ENCODE data around the gene ETV6.

DNA sequence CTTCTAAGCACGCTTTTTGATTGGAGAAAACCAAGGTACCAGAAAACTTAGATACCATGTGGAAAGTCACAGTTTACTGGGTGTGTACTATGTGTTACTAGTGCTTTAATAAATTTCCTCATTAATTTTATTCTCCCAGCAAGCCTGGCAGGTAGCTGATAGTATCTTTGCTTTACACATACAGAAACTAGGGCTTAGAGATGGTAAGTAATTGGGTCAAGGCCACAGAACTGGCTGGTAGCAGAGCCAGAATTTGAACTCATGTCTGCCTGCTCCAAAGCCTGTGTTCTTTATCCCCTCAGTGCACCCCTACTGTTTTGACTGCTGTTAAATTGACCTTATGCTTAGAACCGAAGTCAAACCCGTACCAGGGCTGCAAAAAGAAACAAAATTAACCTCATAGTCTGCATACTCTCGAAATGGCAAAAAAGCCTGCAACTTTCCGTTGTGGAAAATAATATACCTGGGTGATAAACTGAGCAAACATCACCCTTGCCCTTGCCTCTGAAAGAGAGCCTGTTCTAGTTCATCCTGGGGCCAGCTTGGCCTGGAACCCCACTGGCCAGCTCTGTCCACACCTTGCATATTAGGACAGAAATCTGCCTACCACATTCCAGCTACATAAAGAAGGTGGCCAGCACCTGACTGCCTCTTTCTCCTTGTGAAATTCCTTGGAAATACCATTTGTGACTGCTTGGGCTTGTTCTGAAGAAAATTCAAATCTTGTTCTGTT, 118.9 kb downstream of the ETV6 start:
- TF ChIP-seq POLR2A (IDR thresholded peaks at IDR 0.05) = no peak
- TF ChIP-seq, protein P1, sequence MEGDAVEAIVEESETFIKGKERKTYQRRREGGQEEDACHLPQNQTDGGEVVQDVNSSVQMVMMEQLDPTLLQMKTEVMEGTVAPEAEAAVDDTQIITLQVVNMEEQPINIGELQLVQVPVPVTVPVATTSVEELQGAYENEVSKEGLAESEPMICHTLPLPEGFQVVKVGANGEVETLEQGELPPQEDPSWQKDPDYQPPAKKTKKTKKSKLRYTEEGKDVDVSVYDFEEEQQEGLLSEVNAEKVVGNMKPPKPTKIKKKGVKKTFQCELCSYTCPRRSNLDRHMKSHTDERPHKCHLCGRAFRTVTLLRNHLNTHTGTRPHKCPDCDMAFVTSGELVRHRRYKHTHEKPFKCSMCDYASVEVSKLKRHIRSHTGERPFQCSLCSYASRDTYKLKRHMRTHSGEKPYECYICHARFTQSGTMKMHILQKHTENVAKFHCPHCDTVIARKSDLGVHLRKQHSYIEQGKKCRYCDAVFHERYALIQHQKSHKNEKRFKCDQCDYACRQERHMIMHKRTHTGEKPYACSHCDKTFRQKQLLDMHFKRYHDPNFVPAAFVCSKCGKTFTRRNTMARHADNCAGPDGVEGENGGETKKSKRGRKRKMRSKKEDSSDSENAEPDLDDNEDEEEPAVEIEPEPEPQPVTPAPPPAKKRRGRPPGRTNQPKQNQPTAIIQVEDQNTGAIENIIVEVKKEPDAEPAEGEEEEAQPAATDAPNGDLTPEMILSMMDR (IDR thresholded peaks at IDR 0.05) = no peak

All from uterus (tissue), 2 donors.